Measurements from ENCODE around the gene POLR2L.

Gene POLR2L

DNA sequence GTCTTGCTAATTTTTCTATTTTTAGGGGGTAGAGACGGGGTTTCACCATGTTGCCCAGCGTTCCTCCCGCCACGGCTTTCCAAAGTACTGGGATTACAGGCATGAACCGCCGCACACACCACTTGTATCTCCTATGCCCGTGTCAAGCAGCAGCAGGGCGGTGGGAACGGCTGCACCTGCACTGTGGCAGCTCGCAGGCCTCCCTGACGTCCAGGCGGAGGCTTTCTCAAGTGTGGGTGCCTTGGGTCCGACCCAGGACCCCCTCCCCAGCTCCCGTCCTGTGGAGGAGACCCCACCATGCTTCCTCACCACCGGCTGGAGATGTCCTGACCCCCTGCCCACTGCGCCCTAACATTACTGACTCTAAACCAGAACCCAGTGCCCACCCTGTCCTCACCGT, 26.1 kb upstream of the POLR2L start:
- DNase-seq = no peak

DNA sequence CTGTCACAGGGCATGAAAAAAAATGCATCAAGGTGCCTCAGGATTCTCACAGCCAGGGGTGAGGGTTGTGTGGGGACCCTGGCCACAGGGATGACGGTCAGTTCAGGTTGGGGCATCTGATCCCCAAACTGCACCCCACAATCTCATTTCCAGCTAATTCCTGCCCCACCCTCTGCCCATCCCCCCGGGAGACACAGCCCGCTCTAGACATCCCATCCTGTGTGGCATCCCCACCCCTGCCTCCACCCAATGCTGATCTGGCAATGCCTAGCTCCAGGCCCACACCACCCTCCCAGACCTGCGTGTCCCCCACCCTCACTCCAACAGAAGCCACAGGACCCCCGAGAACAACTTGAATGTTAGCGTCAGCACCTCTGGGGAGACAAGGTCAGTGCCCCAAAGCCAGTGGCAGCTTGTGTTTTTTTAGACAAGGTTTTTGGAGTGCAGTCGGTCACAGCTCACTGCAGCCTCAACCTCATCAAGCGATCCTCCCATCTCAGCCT, 25.6 kb upstream of the POLR2L start:
- no peak for DNase-seq

DNA sequence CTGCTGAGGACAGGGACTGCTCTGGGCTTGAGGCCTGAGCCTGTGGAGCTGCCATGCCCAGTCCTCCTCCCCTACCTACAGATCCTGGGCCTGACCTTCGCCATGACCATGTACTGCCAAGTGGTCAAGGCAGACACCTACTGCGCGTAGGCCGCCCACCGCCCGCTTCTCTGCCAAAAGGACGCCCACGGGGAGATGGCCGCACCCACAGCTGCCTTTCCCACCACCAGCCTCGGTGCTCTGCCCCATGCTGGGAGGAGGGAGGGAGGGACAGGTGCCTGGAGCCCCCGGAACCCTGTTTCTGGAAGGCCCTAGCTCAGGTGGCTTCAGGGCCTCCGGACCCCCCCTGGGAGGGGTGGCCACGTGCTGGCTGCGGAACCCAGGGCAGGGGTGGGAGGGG, 24.2 kb upstream of the POLR2L start:
- DNase-seq = no peak

DNA sequence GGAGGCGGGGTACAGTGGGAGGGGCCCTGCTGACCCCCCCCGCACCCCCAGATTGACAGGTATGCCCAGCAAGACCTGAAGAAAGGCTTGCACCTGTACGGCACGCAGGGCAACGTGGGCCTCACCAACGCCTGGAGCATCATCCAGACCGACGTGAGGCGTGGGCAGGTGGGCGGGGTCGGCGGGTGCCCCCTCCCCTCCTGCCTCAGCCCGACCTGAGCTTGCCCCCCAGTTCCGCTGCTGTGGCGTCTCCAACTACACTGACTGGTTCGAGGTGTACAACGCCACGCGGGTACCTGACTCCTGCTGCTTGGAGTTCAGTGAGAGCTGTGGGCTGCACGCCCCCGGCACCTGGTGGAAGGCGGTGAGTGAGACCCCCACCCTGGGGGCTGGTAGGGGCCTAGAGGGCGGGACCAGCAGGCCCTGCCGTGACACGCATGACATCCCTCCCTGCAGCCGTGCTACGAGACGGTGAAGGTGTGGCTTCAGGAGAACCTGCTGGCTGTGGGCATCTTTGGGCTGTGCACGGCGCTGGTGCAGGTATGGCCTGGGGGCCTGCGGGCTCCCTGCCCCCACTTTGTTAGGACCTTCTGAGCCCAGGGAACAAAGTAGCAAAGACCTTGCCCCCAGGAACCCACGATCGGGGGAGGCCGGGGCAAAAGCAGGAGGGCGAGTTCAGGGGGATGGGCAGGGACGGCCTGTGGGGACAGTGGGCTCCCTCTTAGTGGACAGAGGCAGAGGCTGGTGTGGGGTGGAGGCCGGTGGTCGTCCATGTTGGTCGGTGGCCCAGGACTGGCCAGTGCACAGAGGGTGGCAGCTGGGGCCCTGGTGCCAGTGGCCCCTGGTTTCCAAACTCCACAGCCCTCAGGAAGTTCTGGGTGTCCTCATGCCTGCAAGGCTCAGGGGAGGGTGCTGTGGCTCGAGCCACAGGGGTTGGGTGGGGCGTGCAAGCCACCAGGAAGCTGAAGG, 23.4 kb upstream of the POLR2L start:
- DNase-seq = no peak

DNA sequence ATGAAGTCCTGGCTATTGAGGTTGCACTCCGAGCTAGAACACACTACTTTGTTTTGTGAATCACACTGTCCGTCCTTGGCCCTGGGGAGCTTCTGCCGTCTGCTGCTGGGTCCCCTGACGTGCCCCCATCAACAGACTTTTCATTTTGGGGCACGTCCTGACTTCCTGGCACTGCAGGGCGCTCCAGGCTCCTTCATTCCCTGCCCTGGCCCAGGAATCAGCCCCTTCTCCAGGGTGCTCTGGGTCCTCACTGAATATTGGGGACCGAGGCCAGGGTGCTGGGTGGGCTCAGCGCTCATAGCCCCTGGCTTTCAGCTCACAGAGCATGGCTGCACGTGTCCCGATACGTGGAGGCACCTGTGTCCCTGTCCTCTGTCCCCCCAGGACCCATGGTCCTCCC, 22.6 kb upstream of the POLR2L start:
- DNase-seq = no peak

DNA sequence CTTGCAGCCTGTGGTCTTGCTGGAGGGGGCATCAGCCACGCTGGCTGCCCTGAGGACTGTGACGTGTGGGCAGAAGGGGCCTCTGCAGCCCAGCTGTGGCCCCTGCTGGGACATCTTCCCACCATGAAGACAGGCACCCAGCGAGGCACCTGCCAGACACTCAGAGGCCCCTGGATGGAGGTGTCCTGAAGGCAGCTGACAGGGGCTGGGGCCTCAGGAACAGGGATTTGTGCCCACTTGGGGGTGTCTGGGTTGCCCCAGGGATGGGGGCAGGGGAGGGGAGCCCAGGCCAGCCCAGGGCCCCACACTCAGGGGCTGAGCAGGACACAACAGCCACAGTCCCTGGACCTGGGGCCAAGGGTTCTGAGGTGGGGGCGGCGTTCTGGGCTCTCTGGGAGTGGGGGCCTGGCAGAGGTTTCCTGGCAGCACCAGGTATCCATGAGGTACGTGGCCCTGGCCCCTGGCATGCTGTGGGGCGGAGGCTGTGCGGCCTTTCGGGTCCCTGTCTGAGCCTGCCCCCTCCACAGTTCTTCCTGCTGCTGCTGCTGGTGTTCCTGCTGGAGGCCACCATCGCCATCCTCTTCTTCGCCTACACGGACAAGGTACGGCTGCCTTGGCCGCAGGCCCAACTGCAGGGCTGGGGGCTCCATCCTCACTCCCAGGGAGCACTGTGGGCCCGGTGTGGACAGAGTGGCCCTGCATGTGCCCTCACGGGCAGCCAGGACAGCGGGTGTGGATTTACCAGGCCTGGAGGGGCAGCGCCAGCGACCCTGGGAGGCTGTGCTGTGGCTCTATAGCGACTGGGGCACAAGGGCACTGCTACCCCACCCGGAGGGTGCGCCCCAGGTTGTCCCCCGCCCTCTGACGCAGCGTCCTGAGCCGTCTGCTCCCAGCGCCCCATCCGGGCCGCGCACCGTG, 21.8 kb upstream of the POLR2L start:
- no peak for DNase-seq

DNA sequence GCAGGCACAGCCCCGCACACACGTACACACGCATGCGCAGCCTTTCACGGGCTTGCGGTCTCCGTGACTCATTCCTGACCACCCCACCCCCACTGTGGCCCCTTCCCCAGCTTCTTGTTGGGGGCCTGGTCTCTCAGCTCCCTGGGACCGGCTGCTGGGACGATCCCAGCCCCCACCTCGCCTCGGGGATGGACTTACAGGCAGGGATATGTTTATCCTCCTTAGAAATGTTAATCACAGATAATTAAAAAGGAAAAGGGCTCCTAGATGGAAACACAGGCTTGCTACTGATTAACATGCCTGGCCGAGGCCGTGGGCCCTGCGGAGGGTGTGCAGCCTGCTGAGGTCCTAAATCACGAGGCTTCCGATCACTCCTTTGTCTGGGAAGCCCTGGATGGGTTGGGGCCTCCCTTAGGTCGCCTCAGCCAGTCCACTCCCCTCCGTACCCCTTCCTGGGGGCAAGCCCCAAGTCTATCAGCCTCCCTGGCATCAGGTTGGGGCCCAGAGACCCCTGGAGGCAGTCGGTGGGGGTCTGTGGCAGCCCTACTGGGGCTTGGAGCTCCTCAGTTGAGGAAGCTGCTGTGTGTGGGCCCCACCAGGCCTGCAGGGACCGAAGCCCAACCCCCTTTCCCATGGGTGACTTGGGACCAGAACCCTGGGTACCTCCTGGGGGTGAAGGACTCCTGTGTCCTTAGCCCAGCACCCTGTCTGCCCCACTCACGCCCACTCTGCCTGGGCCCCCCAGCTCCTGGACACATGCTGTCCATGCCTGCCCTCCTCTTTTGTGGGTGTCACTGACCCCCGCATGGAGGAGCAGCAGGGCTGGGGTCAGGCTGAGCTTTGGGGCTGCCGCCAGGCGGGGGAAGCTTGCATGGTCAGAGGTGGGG, 20.9 kb upstream of the POLR2L start:
- no peak for DNase-seq

DNA sequence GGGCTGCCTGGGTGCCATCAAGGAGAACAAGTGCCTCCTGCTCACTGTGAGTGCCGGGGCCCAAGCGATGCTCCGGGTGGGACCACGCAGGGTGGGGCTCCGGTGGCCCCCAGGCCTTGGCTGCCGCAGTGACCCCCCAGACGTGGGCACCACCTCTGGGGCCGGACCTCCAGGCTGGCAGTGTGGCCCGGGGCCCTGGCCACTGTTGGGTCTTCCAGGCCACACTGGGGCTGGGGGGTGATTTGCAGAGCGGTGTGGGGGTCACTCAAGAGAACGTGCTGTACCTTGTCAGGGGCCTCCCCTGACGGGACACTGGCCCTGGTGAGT, 20.3 kb upstream of the POLR2L start:
- no peak for DNase-seq

DNA sequence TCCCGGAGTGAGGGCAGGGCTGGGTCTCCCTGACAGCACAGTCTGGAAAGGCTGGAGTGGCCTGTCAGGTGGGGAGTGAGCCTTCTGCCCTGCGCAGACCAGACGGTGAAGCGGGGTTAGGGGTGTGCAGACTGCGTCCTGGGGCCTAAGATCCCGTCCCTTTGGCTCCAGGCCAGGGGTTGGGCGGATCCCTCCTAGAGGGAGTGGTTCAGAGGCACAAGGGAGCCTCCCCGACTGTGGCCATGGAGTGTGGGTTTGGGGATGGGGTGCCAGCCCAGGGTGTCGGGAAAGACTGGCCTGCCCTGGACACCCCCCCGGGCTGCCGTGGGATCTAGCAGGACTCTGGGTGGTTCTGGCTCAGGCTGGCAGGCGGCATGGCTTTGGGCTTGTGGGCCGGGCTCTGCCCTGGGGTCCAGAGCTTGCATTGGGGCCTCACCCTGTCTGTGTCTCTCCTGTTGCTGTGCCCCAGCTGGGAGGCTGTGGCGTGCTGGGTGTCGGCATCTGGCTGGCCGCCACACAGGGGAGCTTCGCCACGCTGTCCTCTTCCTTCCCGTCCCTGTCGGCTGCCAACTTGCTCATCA, 19.8 kb upstream of the POLR2L start:
- no peak for DNase-seq

DNA sequence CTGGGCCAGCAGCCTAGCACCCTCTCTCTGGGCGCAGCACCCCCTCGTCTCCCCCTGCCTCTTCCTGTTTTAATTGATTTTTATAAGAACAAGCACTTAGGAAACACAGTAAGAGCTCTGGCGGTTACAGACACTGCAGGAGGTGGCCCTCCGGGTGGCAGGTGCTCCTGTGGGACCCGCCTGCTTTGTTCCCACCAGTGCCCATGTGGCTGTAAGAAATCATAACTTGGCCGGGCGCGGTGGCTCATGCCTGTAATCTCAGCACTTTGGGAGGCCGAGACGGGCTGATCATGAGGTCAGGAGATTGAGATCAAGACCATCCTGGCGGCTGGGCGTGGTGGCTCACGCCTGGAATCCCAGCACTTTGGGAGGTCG, 18.8 kb upstream of the POLR2L start:
- DNase-seq = no peak

DNA sequence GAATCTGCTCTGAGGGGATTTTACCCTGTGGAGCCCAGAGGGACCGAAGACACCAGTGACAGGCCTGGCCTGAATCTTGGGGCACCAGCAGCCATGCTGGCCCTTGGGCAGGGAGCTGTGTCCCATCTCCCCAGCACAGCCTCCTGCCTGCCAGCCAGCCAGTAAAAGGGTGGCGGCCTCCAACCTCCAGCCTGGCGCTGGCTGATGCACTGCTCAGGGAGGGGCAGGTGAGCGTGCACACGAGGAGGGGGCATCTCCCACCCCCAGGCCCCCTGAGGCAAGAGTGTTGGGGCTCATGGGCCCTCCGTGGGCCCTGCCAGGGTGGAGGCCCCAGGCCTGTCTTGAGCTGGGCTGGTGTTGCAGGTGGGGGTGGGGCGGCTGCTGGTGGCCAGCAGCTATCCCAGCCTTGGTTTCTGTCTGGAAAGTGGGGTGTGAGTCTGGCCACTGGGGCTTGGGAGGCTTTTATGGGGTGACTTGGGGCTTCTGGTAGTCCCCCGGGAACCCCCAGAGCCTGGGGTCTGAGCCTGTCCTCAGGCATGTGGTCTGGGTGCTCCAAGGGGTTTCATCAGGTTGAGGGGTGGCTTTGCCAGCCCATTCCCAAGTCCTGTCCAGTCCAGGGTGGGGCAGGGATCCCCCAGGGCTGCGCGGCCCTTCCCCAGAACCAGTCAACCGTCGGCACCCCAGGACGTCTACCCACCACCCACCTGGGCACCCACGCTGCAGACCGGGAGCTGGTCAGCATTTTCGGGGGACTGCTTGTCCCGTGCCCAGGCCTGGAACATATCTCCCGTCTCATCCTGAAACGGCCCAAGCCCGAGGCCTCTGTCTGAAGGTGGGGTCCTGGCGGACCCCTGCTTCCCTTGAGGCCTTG, 18.1 kb upstream of the POLR2L start:
- no peak for DNase-seq

DNA sequence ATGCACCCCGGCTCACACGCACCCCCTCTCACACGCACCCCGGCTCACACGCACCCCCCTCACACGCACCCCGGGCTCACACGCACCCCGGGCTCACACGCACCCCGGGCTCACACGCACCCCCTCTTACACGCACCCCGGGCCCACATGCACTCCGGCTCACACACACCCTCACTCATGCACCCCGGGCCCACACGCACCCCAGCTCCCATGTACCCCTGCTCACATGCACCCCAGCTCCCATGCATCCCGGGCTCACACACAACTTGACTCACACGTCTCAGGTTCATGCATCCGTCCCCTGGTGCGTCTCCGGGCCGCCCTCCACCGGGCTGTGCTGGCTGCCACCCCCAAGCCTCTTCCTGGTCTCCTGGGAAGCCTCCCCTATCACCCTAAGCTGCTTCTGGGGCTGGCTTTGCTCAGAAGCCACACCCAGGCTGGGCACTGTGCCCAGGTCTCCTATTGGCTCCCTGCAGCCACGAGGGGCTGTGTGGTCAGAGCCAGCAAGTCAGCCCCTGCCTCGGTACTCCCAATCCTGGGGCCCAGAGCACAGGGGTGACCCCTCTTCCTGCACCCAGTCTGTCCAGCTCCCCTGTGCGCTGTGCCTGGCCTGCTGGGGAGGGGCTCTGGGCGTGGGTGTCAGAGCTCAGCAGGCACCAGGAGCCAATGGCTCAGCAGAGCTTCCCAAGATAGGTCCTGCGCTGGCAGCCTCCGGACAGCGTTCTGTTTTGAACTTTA, 17.2 kb upstream of the POLR2L start:
- peak; percentile 85 for DNase-seq

DNA sequence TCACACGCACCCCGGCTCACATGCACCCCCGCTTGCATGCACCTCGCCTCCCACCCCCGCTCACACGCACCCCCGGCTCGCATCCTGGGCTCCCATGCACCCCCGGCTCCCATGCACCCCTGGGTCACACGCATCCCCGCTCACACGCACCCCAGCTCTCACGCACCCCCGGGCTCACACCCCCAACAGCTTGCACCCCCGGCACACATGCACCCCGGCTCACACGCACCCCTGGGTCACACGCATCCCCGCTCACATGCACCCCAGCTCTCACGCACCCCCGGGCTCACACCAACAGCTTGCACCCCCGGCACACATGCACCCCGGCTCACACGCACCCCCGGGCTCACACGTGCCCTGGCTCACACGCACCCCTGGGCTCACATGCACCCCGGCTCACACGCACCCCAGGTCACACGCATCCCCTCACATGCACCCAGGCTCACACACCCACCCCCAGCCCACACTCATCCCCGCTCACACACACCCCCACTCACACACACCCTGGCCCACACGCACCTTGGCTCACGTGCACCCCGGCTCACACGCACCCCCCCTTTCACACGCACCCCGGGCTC, 16.5 kb upstream of the POLR2L start:
- DNase-seq = no peak

DNA sequence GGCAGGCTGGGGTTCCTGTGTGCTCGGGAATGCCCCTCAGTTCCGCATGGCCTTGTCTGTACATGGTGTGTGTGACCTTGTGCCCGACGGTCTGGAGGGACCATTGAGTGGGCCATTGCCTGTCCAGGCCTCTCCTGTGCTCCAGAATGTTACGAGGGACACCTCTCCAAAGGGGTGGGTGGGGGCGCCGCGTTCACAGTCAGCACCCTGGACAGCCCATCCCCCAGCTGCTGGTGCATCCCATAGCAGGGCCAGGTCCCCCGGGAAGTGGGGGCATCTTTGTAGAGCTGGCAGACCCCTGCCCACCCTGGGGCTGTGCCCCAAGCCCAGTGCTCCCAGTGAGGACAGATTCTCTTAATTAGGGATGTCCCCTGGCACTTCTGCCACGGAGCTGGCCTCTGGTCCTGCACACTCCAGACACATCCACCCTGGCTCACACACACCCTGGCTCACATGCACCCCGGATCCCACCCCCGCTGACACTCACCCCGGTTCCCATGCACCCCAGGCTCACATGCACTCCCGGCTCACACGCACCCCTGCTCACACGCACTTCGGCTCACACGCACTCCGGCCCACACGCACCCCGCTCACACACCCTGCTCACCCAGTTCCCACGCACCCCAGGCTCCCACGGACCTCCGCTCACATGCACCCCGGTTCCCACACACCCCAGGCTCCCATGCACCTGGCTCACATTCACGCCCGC, 15.9 kb upstream of the POLR2L start:
- DNase-seq = no peak

DNA sequence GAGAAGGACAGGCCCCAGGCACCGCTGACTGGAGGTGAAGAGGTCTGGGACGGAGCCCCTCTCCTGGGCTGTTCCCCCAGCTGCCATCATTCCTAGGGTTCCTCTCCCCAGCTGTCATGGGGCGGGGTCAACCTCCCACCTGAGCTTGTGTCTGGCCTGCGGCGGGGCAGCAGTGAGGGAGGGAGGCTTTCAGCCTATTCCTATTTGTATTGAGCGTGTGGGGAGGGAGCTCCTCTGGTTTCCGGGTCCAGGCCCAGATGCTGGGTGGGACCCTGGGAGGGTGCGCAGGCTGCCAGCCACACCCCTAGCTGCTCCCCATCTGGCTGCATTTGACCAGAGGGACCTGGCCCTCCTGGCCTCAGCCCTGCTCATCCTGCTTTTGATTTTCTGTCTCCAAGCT, 14.1 kb upstream of the POLR2L start:
- no peak for DNase-seq

DNA sequence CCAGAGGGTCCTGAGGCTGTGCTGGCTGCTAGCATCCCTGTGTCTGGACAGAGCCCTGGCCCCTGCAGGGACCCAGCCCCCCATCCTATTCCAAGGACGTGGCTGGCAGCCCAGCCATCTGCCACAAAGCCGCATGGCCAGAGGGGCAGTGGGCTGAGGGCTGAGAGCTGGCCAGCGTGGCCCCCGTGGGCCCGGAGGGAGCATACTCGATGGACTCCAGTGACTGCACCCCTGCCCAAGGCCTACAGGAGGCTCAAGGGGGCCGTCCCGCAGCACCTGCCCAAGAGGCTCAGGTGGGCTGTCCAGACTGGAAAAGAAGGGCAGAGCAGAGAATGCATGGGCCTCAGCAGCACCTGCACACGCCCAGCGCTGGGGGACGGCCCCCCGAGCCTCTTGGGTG, 13.5 kb upstream of the POLR2L start:
- no peak for DNase-seq

DNA sequence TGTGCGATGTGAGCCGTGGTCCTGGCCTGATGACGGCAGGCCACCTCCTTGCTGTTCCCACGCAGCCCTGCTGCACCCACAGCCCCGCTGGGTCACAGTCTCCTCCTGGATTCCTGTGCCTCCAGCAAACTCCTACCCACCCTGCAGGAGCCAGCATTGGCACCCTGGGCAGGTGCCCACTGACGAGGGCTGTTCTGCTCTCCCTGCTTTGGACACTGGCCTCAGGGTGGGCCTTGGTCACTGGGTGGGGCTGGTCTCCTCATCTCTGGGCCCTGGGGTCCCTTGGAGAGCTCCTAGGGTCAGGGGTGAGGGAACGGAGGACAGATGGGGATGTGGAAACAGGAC, 13.0 kb upstream of the POLR2L start:
- DNase-seq = no peak

DNA sequence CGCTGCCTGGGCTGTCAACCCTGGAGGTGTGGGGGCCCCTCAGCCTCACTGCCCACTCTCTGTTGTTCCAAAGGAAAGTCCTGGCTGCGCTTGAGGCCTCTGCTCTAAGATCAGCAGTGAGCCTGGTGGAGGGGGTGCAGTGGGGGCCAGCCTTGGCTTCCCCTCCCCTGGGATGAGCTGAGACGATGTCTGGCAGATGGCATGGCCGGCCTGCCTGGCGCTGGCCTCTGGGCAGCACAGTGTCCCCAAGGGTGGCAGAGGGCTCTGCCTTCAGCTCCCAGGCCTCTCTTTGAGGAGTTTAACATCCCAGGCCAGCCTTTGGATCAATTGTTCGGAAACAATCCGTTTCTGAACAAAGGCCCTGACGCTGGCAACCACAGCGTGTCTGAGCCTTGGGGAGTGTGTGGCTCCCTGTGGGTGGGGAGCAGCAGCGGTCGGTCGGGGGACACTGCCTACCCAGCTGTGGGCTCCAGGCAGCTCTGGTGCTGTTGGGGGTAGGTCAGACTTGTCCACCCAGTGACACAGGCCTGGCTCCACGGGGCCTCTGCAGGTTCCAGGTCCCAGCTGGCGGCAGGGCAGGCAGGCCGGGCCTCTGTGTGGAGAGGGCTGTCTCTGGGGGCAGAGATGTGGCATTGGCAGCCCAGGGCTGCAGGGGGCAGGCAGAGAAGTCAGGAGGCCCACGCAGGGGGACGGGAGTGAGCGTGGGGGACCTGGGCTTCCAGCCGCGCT, 12.4 kb upstream of the POLR2L start:
- DNase-seq = no peak
